ENCODE data around the gene CDC14A.

DNA sequence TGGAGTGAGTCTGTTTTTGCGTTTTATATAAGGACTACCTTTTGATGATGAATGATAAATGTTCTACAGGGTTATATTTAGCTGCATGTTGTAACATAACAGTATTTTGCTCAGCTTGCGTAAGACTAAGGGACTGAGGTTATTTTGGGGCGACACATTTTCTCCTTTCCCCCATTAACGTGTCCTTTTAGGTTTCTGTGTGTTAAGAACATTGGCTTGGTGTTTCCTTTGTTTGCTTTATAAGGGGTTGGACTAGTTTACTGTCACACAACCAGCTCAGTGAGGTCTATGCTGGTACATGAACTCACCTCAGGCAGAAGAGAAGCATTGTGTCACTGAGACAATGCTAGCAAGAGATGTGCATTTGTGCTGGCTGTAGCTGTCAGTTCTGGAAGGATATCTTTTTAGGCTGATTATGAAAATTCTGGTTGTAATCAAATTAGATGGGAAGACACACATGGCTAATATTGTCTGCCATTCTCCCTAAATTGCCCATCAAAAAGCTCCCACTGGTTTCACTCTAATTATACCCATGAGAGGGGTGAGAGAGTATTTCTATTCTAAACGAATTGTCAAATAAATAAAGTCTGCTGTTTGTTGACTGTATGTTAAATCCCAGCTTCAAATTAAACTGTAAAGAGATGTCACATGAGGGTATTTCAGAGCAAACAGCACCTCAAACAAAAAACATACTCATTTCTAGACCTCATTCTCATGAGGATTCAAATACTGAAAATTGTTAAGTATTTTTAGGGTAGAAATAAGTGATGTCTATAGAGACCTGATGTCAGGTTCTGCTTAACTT, 62.6 kb downstream of the CDC14A start:
- no peak for TF ChIP-seq EZH2phosphoT487 (IDR thresholded peaks at IDR 0.05; ENCODE audit: low read depth, severe bottlenecking, unreplicated experiment)
- TF ChIP-seq, protein P1, sequence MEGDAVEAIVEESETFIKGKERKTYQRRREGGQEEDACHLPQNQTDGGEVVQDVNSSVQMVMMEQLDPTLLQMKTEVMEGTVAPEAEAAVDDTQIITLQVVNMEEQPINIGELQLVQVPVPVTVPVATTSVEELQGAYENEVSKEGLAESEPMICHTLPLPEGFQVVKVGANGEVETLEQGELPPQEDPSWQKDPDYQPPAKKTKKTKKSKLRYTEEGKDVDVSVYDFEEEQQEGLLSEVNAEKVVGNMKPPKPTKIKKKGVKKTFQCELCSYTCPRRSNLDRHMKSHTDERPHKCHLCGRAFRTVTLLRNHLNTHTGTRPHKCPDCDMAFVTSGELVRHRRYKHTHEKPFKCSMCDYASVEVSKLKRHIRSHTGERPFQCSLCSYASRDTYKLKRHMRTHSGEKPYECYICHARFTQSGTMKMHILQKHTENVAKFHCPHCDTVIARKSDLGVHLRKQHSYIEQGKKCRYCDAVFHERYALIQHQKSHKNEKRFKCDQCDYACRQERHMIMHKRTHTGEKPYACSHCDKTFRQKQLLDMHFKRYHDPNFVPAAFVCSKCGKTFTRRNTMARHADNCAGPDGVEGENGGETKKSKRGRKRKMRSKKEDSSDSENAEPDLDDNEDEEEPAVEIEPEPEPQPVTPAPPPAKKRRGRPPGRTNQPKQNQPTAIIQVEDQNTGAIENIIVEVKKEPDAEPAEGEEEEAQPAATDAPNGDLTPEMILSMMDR (IDR thresholded peaks at IDR 0.05; ENCODE audit: poor library complexity): no peak

All from hepatocyte (in vitro differentiated cells).